NCI-H446 treated with DMSO at 0.1 percent for 48 hours (cell line): ENCODE results near the gene SCAMP3.
"Not testable (repeated sequence)": the region's sequence is repeated elsewhere in the genome, so short reads cannot be mapped to it uniquely, and the experiment has no call there.

Experiments
- DNase-seq: peaks from one replicate; lab custom pipeline; 2025; lab: John Stamatoyannopoulos, UW

Gene SCAMP3

GRCh38 chr1:155227261-155228095, 34.7 kb downstream of the SCAMP3 start:
- DNase-seq: peak; percentile 99

- DNase-seq: no peak
These were observed 35.3 kb downstream of the SCAMP3 start for GRCh38 chr1:155226910-155227260.

DNA sequence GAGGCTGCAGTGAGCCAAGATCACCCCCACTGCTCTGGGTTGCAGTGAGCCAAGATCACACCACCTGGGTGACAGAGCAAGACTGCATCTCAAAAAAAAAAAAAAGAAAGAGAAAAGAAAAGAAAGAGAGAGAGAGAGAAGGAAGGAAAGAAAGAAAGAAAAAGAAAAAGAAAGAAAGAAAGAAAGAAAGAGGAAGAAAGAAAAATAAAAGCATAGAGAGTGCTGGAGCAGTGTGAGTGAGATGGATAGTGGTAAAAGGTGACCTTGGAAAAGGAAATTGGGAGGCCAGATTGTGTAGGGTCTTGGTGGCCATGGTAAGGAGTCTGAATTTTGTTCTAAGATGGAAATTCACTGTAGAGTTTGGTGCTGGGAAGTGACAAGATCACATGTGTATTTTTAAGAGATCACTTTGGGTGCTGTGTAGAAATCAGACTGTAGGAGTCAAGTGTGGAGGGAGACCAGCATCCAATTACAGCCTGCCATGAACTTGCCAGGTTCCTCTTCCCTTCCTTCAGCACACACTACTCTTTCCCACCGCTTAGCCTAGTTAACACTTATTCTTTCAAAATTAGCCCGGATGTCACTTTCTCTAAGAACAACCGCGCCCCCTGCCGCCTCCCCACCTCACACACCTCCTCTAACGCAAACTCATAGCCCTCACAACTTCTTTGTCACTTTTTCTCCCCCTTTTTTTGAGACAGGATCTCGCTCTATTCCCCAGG, 35.8 kb downstream of the SCAMP3 start:
- peak; percentile 77 for DNase-seq

DNA sequence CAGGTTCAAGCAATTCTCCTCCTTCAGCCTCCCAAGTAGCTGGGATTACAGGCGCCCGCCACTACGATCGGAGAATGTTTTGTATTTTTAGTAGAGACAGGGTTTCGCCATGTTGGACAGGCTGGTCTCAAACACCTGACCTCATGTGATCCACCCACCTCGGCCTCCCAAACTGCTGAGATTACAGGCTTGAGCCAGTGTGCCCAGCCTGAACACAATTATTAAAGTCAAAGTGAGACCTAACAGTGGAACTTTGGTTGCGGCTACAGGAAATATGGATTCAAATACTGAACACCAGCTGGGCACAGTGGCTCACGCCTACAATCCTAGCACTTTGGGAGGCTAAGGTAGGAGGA, 36.8 kb downstream of the SCAMP3 start:
- DNase-seq: not testable (repeated sequence)

DNA sequence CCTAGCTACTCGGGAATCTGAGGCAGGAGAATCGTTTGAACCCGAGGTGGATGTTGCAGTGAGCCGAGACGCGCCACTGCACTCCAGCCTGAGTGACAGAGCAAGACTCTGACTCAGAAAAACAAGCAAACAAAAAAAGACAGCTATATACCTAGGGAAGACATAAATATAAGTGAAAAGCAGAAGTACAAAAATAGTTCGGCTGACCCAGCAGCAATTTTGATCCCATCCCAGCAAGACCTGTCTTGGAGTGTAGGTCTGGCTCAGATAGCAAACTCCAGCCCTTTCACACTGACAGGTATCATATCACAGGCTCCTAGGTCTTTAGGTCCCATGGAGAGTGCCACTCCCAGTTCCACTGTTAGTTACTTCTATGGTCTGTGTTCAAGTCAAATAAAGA, 39.1 kb downstream of the SCAMP3 start:
- DNase-seq: no peak

GRCh38 chr1:155220211-155220965, 41.8 kb downstream of the SCAMP3 start:
- not testable (repeated sequence) for DNase-seq

DNA sequence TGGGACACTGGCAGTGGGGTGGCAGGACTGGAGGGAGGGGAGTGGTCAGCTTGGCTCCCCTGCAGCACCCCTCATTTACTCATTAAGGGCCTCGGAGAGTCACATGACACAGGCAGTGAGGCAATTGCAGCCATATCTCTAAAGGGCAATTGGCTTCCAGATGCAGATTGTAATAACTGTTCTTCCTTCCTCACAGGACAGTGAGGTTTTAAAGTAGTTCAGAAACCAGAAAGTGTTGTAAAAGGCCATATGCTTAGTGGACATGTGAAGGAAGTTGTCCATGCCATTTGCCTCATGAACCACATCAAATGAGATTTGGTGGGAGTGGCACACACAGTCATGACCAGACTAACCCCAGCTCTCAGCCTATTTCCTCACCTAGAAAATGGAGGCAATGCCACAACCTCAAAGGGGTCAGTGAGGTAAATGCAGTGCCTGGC, 42.5 kb downstream of the SCAMP3 start:
- no peak for DNase-seq

DNA sequence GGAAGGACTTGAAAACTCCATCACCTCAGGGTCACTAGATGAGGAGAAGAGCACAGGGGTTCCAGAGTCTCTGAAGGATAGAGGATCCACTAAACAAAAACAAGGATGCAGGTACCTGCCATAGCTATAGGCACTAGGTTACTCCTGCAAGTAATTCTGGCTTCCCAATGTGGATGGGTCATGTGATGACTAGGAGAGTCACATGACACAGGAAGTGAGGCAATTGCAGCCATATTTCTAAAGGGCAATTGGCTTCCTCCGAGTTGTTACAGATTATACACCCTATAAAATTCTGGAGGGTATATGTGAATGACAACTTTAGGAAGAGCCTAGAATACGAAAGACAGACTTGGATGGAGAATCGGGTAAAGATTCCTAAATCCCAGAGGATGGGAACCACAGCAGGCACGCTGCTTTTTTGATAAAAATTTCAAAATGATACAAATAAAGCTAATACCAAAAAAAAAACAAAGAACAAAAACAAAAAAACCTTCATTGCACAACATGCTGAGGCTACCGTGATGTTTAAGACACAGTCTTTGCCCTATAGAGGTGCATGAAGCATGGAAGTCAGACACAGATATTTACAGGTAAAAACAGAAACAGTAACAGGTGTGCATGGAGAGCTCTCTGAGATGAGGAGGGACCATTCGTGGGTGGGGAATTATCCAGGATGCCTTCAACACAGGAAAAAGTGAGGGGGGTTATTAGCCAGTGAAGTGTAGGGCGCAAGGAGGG, 43.1 kb downstream of the SCAMP3 start:
- DNase-seq: no peak

- DNase-seq: not testable (repeated sequence)
These were observed 47.5 kb downstream of the SCAMP3 start for GRCh38 chr1:155214702-155215101.

DNA sequence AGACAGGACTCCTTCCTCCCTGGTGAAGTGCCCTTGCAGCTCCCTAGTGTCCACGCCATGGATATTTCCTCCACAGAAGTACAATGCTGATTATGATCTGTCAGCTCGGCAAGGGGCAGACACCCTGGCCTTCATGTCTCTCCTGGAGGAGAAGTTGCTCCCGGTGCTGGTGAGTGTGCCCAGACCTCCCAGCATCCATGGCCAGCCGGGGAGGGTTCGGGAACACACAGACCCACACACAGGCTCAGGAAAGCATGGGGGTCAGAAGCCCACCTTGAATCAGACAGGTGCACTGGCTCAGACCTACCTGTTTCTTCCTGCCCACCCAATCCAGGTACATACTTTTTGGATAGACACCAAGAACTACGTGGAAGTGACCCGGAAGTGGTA, 50.1 kb downstream of the SCAMP3 start:
- not testable (repeated sequence) for DNase-seq

DNA sequence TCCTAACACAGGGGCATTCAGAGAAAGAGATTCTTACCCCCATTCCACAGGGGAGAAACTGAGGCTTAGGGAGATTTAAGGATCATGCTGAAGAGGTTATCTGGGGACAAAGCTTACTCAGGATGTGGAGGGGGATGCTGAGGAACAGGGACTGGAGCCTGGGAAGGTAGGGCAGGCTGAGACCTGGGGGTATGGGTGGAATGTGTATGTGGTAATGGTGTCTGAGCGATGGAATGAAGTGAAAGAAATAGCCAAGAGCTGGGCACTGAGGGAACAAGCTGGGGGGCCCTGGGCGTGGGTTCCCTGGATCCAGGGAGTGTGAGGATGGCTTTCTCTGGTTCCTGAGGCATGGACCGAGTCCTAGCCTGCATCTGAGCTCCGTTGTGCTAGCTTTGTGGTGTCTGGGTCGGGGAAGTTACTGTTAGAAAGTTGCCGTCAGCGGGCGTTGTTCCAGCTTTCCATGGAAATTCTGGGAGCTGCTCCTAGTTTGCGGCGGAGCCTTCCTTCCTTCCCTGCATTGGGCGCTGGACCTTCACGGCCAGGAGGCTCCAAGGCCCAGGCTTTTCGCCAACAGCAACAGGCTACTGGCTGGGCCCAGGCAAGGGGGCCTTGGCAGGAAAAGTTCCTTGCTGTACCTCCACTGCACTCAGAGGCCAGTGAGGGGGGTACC, 50.6 kb downstream of the SCAMP3 start:
- not testable (repeated sequence) for DNase-seq

- no peak for DNase-seq
These were observed 51.7 kb downstream of the SCAMP3 start for GRCh38 chr1:155210314-155211104.

DNA sequence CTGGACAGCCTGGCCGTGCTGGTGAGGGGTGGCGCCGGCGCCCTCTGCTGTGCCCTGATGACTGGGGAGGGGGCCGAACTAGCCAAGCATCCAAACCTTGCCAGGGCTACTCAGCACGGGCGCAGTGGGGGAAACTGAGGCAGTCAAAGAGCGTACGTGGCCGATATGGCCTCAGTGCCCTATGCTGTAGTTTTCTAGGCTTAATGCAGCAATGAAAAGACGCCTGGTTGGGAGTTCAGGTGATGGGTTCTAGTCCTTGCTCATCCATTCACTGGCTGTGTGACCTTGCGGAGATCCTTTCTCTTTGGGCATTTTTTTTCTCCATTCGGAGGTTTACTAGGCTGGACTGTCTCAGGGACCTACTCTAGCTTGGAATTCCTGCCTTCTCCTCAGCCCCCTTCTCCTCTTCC, 52.8 kb downstream of the SCAMP3 start:
- no peak for DNase-seq

GRCh38 chr1:155208541-155209311, 53.4 kb downstream of the SCAMP3 start, which contains the start of gene MTX1:
Gene MTX1, plus strand, starts transcription at chr1:155208695. Its CDS starts 110 bp downstream, at chr1:155208805.
- peak; percentile 65 for DNase-seq

- DNase-seq: peak; percentile 60
These were observed 54.2 kb downstream of the SCAMP3 start, which contains the start of gene THBS3 for GRCh38 chr1:155207806-155208540. Gene THBS3, minus strand, starts transcription at chr1:155207897. Its CDS starts 21 bp downstream, at chr1:155207876.

GRCh38 chr1:155206891-155207805, 55.0 kb downstream of the SCAMP3 start:
- peak; percentile 77 for DNase-seq
